DMS 273 treated with DMSO at 0.1 percent for 48 hours (cell line): ENCODE data around the gene ALOX12.
"Not testable (repeated sequence)": the region's sequence is repeated elsewhere in the genome, so short reads cannot be mapped to it uniquely, and the experiment has no call there.

ENCODE experiments used
- DNase-seq: peaks from one replicate; lab custom pipeline; 2025; lab: John Stamatoyannopoulos, UW

ALOX12 gene, protein sequence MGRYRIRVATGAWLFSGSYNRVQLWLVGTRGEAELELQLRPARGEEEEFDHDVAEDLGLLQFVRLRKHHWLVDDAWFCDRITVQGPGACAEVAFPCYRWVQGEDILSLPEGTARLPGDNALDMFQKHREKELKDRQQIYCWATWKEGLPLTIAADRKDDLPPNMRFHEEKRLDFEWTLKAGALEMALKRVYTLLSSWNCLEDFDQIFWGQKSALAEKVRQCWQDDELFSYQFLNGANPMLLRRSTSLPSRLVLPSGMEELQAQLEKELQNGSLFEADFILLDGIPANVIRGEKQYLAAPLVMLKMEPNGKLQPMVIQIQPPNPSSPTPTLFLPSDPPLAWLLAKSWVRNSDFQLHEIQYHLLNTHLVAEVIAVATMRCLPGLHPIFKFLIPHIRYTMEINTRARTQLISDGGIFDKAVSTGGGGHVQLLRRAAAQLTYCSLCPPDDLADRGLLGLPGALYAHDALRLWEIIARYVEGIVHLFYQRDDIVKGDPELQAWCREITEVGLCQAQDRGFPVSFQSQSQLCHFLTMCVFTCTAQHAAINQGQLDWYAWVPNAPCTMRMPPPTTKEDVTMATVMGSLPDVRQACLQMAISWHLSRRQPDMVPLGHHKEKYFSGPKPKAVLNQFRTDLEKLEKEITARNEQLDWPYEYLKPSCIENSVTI

DNA sequence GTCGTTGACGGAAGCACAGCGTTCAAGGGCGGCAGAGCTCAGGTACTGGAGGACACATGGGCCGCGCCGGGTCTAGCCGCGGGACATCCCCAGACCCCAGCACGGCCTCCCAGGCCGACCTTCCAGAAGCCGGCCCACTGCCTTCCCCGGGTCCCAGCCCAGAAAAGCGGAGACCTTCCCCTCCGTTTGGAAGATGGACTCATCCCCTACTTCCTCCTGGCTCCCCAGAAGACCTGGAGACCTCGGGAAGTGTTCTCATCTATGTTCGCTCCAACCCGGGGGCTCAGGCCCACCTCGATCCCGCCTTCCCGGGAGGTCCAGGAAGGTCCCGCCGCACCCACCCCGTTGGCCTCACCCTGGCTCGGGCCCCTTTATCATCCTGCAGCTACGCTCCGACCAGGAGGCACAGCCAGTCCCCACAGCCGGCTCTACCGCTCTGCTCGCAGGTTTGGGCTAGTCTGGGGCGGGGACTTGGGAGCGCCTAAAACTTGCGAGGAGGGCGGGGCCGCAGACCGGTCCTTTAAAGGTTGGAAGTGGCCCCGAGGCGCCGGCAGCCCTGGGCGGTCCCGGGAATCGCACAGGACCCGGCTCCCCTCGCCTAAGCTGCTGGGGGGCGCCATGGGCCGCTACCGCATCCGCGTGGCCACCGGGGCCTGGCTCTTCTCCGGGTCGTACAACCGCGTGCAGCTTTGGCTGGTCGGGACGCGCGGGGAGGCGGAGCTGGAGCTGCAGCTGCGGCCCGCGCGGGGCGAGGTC is at the start of gene ALOX12:
TSS of gene ALOX12 (plus strand) at position 550 of the 756 bp plus-strand sequence. CDS start at position 619, 69 bp downstream.
- DNase-seq = no peak

DNA sequence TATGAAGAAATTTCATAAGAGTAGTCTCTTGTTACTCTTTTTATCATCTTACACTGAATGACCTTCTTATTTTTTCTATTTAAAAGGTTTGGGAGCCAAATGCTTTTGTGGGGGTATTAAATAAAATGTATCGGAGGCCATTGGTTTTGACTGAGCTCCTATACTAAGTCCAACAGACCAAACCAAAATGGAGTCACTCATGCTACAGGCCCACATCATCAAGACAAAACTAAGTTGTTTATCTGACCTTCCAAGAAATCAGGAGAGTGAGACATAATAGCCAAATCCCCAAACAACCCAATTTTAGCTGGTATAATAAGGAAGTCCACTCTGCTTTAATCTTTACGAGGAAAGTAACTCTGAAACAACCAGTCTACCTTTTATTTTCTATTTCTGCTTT is 48.1 kb upstream of the ALOX12 start:
- DNase-seq = no peak

DNA sequence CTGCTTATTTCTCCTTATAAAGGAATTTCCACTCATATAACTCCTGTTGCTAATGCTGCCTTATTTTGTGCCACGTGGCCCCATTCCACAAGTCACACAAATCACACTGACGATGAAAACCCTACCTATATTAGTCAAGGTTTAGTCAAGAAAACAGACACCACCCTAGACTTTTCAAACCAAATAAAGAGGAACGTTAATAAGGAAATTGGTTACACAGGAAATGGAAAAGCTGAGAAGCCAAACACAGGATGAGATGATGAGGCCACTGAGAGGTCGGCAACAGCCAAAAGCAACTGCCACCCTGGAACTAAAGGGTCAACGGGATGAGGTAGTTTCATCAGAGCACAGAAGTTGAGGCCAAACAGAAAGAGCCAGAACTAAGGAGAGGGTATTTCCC is 47.3 kb upstream of the ALOX12 start:
- DNase-seq = no peak

DNA sequence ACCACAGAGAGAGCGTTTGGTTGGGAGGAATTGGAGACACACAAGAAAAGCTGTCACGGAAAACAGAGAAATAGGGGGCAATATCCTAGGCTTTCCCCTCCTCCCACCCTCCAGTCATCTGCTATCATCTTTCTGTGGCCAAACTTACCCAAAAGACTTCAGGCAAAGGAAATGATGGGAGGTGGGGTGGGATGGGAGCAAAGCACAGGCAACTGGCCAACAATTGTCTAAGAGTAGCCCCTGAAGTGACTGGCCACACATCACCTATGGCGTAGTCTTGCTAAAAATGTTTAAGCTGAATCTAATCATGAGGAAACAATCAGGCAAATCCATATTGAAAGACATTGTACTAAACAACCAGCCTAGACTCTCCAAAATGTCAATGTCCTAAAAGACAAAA is 46.9 kb upstream of the ALOX12 start:
- no peak for DNase-seq

DNA sequence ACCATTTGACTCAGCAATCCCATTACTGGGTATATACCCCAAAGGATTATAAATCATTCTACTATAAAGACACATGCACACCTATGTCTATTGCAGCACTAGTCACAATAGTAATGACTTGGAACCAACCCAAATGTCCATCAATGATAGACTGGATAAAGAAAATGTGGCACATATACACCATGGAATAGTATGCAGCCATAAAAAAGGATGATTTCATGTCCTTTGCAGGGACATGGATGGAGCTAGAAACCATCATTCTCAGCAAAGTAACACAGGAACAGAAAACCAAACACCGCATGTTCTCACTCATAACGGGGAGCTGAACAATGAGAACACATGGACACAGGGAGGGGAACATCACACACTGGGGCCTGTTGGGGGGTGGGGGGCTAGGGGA is 44.9 kb upstream of the ALOX12 start:
- DNase-seq = not testable (repeated sequence)

DNA sequence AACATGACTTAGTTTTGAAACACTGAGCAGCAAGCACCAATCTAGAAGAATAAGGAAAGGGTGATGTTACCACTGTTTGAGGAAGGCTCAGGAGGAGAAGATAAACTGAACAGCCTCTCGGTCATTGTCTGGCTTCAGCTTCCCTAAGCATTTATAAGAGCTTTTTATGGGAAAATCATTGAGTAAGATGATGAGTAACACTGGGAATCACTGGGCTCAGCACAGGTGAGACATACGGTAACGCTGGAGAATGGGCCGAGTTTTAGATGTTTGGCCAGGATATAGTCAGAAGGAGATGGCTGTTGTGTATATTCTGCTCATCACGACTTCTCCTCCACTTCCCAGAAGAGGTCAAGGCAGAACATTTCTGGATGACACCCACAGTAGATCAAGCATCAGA is 42.2 kb upstream of the ALOX12 start:
- DNase-seq = no peak

DNA sequence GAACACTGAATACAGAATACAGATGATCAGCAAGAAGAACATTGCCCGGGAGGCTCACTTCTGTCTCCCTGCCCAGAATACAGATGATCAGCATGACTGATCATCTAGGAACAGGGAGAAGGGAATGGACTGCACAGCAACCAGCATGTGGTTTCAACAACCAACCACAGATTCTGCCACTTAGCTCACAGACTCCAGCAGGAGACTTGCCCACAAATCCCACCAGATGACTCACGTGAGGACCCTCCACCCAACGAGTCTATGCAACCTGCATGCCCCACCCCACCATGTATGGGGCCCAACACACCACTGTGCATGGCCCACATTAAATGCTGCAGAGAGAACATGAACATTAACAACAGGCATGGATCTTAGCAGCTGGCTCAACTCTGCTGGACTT is 36.1 kb upstream of the ALOX12 start:
- no peak for DNase-seq

DNA sequence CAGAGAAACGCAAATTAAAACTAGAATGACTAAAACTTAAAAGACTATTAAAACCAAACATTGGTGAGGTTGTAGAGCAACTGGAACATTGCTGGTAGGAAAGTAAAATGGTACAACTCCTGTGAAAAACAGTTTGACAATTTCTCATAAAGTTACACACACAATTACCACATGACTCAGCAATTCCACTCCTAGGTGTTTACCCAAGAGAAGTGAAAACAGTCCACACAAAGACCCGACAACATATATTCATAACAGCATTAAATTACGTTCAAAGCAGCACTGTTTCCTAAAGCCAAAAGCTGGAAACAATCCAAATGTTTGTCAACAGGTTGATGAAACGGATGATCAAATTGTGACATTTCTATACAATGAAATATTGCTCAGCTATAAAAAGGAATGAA is 26.5 kb upstream of the ALOX12 start:
- DNase-seq = no peak

DNA sequence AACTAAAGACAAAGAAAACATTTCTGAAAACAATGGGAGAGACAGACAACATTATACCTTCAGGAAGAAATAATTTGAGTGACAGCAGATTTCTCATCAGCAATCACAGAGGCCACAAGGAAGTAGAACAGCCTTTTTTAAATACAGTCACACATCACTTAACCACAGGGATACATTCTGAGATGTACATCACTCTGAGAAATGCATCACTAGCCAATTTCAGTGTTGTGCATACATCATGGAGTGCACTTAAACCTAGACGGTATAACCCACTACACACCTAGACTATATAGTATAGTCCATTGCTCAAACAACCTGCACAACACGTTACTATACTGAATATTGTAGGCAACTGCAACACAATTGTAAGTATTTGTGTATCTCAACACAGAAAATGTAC is 24.9 kb upstream of the ALOX12 start:
- no peak for DNase-seq

DNA sequence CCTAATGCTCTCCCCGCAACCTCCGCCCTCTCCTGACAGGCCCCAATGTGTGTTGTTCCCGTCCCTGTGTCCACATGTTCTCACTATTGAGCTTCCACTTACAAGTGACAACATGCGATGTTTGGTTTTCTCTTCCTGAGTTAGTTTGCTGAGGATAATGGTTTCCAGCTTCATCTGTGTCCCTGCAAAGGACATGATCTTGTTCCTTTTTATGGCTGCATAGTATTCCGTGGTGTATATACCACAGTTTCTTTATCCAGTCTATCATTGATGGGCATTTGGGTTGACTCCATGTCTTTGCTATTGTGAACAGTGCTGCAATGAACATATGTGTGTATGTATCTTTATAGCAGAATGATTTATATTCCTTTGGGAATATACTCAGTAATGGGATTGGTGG is 16.4 kb upstream of the ALOX12 start:
- DNase-seq = not testable (repeated sequence)

DNA sequence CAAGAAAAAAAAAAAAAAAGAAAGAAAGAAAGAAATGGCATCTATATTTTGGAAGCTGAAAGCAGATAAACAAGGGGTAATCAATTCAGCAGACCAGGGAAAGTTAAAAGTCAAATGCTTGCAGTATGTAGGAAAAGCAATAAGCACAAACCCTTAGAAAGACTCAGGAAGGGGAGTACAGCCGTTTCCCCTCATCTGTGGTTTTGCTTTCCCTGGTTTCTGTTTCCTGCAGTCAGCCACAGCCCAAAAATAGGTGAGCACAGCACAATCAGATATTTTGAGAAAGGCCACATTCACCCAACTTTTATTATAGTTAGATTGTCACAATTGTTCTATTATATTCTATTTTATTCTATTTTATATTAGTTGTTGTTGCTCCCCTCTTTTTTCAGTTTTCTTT is 14.4 kb upstream of the ALOX12 start:
- no peak for DNase-seq

DNA sequence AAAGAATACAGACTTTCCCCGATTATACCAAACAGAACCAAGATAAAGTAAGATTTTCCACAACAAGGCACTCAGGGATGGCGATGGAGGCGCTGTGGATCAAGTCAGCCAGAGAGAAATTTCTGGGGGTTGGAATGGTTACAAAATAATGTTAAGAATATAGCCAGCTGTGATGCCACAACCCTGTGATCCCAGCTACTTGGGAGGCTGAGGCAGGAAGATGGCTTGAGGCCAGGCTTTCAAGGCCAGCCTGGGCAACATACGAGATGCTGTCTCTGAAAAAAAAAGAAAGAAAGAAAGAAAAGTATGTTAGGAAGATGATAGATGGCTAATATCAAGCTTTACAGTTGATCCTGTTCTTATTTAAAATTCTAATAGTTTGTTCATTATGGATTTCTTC is 10.6 kb upstream of the ALOX12 start:
- no peak for DNase-seq

DNA sequence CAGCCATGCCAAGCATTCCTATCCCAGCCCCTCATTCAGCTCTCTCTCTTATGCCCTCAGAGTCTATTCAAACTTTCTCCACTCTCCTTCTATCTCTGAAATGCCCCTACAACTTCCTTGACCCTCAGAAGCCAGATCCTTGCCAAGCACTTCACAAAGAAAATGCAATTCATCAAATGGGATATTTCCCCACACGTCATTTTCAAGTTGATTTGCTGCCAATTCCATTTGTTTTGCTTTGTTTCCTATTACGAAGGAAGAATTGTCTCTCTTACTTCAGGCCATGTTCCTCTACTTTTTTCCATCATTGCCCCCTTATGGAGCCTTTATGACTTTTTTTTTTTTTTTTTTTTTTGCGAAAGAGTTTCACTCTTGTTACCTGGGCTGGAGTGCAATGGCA is 9.2 kb upstream of the ALOX12 start:
- no peak for DNase-seq

DNA sequence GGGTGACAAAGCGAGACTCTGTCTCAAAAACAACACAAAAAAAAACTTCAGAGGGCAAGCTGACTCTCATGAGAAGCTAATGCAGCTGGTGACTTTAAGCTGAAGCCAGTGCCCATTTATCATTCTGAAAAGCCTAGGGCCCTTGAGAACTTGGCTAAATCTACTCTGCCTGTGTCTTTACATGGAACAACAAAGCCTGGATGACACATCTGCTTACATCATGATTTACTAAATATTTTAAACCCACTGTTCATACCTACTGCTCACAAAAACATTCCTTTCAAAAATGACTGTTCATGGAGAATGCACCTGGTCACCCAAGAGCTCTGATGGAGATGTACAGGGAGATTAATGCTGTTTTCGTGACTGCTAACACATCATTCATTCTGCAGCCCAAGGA is 6.1 kb upstream of the ALOX12 start:
- DNase-seq = no peak

DNA sequence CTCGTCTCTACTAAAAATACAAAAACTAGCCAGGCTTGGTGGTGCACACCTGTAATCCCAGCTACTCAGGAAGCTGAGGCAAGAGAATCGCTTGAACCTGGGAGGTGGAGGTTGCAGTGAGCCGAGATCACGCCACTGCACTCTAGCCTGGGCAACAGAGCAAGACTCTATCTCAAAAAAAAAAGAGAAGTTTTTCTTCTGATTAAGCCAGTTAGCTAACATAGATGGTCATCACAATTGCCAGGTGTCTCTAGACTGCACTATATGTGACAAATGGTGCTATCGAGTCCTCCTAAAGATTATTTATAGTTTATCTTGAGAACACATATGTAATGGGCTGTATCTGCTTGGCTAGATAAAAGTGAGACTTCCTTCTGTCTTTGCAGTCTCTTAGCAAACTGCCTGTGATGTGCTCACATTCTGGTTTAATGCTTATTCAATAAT is 2.2 kb upstream of the ALOX12 start:
- DNase-seq = not testable (repeated sequence)

DNA sequence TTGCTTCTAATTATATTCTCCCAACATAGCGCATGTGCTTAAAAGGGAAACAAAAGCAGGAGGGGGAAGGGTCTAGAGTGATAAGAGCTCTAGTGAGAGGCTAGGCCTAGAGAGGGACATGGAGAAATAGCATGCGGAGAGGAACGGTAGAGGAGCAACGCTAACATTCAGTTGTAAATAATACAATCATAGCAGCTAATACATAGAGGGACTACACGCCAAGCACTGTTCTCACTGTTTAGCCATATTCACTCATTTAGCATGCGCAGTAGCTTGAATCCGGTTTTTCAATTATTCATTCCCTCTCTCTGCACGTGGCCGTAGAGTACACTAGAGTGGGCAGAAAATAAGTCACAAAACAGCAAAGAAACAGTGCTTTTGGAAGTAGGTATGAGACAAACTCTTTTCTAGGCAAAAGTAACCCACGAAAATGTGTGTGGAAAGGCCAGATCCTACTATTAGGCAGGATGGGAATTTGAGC is 1.7 kb upstream of the ALOX12 start:
- no peak for DNase-seq

DNA sequence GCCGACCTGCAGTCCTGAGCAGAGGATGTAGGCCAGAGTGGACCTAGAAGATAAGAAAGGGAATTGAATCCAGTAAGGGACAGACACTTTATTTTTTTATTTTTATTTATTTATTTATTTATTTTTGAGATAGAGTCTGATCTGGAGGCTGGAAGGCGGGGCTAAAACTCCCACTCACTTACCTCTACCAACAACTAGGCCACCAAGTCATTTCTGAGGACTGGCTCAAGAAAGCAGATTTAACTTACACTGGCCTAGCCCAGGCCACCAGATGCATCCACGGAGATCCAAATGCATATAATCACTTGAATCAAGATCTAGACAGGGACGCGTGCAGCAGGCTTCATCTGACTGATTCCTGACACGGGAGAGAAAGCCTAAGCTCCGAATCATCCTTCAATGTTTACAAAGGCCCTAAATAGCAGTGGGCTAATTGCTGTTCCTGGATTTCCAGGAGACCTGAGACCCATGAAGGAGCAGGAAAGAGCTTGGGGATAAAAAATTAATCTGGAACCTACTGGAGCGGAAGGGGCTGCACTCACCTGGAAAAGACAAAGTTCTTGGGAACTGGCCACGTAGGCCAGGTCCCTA is 1.1 kb upstream of the ALOX12 start:
- DNase-seq = no peak

DNA sequence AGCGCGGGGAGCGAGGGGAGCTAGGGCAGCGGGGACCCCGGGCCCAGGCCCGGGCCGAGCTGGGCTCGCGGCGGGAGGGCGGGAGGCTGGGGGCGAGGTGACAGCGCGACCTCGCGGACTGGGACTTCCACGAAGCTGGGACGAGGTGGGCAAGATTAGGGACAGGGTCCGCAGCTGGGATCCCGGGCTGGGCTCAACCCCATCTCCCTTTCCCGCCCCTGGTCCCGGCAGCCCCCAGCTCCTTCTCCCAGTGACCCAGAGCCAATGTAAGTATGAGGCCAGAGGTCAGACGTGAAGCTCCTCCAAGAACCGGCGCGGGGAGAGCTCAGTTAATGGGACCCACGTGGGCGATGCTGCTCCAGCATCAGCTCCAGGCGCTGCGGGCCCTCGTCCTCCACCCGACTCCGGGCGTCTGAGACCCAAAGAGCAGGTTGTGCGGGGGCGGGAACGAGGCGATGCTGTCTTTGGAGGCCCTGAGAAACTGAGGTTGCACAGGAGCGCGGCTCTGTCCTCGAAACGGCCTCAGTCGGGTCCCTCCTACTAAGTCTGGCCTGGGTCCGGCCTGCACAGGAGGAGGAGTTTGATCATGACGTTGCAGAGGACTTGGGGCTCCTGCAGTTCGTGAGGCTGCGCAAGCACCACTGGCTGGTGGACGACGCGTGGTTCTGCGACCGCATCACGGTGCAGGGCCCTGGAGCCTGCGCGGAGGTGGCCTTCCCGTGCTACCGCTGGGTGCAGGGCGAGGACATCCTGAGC is 585 bp downstream of the ALOX12 start:
- no peak for DNase-seq

DNA sequence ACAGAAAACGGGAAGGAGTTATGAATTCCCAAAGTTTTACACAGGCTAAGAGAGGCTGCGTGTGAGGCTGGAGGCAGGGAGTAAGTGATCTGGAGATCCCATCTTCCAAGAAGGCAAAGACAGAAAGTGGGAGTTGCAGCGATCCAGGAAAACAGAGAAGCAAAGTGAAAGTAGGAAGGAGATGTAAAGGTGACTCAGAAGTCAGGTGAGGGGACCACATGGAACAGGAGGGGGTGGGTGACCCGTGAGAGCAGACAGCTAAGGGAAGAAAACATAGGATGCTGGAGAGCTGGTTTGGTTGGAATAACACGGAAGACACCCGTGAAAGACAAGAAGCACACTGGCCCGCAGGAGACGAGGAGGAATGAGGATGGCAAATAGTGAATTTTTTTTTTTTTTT is 1.3 kb downstream of the ALOX12 start:
- DNase-seq = no peak

DNA sequence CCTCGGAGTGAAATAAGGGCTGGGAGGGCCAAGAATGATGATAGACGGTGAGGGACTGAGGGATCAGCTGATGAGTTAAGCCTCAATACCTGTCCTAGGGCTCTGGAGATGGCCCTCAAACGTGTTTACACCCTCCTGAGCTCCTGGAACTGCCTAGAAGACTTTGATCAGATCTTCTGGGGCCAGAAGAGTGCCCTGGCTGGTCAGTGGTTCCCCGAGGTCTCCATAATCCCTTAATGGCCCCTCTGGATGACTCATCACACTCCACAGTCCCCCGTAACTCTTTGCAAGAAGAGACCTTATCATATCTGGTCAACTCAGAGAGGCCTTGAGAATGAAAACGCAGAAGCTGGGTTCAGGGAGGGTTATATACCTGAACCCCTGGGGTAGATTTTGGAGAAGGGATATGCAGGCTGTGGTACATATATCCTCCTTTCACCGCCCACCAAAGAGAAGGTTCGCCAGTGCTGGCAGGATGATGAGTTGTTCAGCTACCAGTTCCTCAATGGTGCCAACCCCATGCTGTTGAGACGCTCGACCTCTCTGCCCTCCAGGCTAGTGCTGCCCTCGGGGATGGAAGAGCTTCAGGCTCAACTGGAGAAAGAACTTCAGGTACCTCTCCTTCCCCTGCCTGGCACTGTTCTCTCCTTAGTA is 3.1 kb downstream of the ALOX12 start:
- no peak for DNase-seq

DNA sequence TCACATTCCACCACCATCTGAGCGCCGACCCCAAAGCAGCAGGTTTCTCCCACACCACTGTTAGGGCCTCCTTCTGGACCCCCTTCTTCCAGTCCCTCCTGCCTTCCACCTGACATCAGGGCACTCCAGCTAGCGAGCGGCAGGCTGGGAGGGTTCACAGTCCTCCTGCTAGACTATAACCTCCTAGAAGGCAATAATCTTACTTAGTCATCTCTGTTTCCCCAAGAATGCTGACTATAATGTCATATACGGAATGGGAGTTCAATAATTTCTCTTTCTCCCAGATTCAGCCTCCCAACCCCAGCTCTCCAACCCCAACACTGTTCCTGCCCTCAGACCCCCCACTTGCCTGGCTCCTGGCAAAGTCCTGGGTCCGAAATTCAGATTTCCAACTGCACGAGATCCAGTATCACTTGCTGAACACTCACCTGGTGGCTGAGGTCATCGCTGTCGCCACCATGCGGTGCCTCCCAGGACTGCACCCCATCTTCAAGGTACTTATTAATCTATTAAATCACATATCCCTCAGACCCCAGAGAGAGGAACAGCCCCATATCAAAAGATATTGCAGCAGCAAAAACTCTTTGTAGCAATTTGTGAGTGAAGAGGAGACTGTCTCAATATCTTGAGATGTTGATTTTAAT is 5.6 kb downstream of the ALOX12 start:
- no peak for DNase-seq
